HL-60 (cell line): ENCODE results near the gene CDK6.

Experiments
- DNase-seq, 2 experiments: peaks; one replicate each; pipeline ENCODE4 v3.0.0-alpha.2; 2010 to 2020; ENCODE audit warnings: low read depth in 1 of 2, low spot score in 1 of 2
- H3K27ac ChIP-seq: fragments of 250-450 bp; sonication (Bioruptor Pico); replicated peaks from 2 replicates; pipeline ENCODE4 v1.5.1; 2020; ENCODE audit warnings: mild to moderate bottlenecking, moderate library complexity
- H3K27me3 ChIP-seq: fragments of 250-450 bp; sonication (Bioruptor Pico); 2 replicates; pipeline ENCODE4 v1.5.1; 2021; ENCODE audit warnings: mild to moderate bottlenecking, moderate library complexity; ENCODE audit not compliant: insufficient read depth, poor library complexity, severe bottlenecking
- H3K4me3 ChIP-seq: replicated peaks from 2 replicates; pipeline ENCODE4 v1.5.1; 2011; ENCODE audit warnings: mild to moderate bottlenecking, control low read depth, low read length; ENCODE audit not compliant: insufficient read depth
- CTCF ChIP-seq: IDR thresholded peaks from one replicate; pipeline ENCODE4 v1.5.1; 2011; ENCODE audit warnings: low read length, control low read depth, inconsistent platforms; ENCODE audit not compliant: insufficient read depth
- GABPA ChIP-seq: IDR thresholded peaks from 2 replicates; pipeline ENCODE4 v1.6.1; 2012; ENCODE audit warnings: low read depth
- POLR2AphosphoS5 ChIP-seq: IDR thresholded peaks from 2 replicates; pipeline ENCODE4 v1.6.1; 2012; ENCODE audit warnings: low read depth
- SPI1 ChIP-seq: IDR thresholded peaks from 2 replicates; pipeline ENCODE4 v1.6.1; 2012; ENCODE audit warnings: low read depth, mild to moderate bottlenecking, borderline replicate concordance
- TF ChIP-seq, protein P1 (sequence below): IDR thresholded peaks from 2 replicates; pipeline ENCODE4 v1.6.1; 2012; ENCODE audit warnings: low read depth; ENCODE audit not compliant: insufficient replicate concordance

CDK6 gene

GRCh38 chr7:92653136-92653535 lies 183.2 kb downstream of the CDK6 start:
- TF ChIP-seq, protein P1, sequence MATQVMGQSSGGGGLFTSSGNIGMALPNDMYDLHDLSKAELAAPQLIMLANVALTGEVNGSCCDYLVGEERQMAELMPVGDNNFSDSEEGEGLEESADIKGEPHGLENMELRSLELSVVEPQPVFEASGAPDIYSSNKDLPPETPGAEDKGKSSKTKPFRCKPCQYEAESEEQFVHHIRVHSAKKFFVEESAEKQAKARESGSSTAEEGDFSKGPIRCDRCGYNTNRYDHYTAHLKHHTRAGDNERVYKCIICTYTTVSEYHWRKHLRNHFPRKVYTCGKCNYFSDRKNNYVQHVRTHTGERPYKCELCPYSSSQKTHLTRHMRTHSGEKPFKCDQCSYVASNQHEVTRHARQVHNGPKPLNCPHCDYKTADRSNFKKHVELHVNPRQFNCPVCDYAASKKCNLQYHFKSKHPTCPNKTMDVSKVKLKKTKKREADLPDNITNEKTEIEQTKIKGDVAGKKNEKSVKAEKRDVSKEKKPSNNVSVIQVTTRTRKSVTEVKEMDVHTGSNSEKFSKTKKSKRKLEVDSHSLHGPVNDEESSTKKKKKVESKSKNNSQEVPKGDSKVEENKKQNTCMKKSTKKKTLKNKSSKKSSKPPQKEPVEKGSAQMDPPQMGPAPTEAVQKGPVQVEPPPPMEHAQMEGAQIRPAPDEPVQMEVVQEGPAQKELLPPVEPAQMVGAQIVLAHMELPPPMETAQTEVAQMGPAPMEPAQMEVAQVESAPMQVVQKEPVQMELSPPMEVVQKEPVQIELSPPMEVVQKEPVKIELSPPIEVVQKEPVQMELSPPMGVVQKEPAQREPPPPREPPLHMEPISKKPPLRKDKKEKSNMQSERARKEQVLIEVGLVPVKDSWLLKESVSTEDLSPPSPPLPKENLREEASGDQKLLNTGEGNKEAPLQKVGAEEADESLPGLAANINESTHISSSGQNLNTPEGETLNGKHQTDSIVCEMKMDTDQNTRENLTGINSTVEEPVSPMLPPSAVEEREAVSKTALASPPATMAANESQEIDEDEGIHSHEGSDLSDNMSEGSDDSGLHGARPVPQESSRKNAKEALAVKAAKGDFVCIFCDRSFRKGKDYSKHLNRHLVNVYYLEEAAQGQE = no peak
- TF ChIP-seq GABPA (no peak), CTCF (no peak), POLR2AphosphoS5 (no peak)
- H3K27ac ChIP-seq = no peak overlapping the region

DNA sequence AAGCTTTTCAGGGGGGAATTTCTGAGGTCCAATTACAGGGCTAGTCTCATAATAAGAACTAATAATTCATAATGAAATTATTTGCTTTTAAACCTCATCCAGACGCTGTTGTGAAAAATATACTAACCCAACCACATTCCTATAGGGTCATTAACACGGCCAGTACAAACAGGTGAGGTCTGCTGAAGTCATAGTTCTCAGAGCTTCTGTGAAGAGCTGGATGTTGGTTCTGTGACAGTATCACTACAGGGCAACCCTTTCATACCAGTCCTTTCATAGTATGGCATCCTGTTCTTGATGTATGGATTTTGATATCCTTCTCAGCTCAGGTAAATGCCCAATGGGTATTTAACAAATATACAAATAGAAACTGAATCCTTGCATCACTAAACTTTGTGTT lies 183.8 kb downstream of the CDK6 start:
- no peak overlapping the region for H3K27ac ChIP-seq
- H3K4me3 ChIP-seq = no peak overlapping the region
- no peaks in the 10 kb centered on the region for H3K27me3 ChIP-seq
- no peak for DNase-seq
- TF ChIP-seq, protein P1 = no peak
- TF ChIP-seq POLR2AphosphoS5 (no peak), GABPA (no peak), SPI1 (no peak), CTCF (no peak)

More at GRCh38 chr7:92653136-92653535, 183.2 kb downstream of the CDK6 start:
- no peak for DNase-seq
- Histone ChIP-seq H3K27me3 (no peaks in the 10 kb centered on the region), H3K4me3 (no peak overlapping the region)

DNA sequence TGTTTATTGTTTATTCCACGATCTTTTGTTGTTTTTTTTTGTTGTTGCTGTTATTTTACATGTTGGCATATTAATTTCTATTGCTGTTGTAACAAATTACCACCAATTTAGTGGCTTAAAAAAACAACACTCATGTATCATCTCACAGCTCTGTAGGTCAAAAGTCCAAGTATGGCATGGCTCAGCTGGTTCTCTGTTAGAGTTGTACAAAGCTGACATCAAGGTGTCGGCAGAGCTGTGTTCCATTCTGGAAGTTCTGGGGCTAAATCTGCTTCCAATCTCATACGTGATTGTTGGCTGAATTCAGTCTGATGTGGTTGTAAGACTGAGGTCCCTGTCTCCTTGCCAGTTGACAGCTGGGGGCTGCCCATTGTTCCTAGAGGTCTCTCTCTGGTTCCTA lies 186.0 kb downstream of the CDK6 start:
- H3K27me3 ChIP-seq = no peaks in the 10 kb centered on the region
- H3K4me3 ChIP-seq = no peak overlapping the region
- DNase-seq = no peak
- TF ChIP-seq CTCF (no peak), POLR2AphosphoS5 (no peak)
- no peak overlapping the region for H3K27ac ChIP-seq

- H3K27ac ChIP-seq = no peak overlapping the region
- no peaks in the 10 kb centered on the region for H3K27me3 ChIP-seq
- TF ChIP-seq CTCF = no peak
- no peak for DNase-seq
- no peak overlapping the region for H3K4me3 ChIP-seq
Observed at GRCh38 chr7:92648067-92648466, 188.3 kb downstream of the CDK6 start.
